Keratinocyte (primary cell): ENCODE measurements around the gene EPSTI1. TPM values are rescaled to one million over a fixed set of nuclear protein-coding genes. Genes with fewer than 3 reads are reported as not detected.

Experiments used
- DNase-seq: peaks from one replicate; pipeline ENCODE4 v3.0.0-alpha.2; 2011; ENCODE audit warnings: low read depth, missing footprints, low spot score
- FAIRE-seq: peaks from 2 replicates; lab custom pipeline; 2011; peaks lifted over from hg19 to GRCh38; lab: Jason Lieb, UNC
- H2AFZ ChIP-seq: 2 replicates; pipeline ENCODE4 v1.6.0; 2012; ENCODE audit warnings: low read length, control low read depth, inconsistent platforms; ENCODE audit not compliant: control insufficient read depth
- H3K27ac ChIP-seq: 2 replicates; pipeline ENCODE4 v1.5.1; 2011; ENCODE audit warnings: low read length; ENCODE audit not compliant: control insufficient read depth, insufficient read depth
- H3K27me3 ChIP-seq: 3 replicates; pipeline ENCODE4 v1.6.0; 2011; ENCODE audit warnings: low read length; ENCODE audit not compliant: control insufficient read depth, insufficient read depth; ENCODE audit errors: extremely low read depth
- H3K36me3 ChIP-seq, 2 experiments: 2 replicates in 1 of 2; 3 replicates in 1 of 2; pipeline ENCODE4 v1.5.1; 2011; ENCODE audit warnings: low read length in 2 of 2, mild to moderate bottlenecking in 1 of 2; ENCODE audit not compliant: control insufficient read depth in 2 of 2, insufficient read depth in 2 of 2; ENCODE audit errors: extremely low read depth in 1 of 2
- H3K4me1 ChIP-seq: 3 replicates; pipeline ENCODE4 v1.5.1; 2011; ENCODE audit warnings: low read length; ENCODE audit not compliant: control insufficient read depth, insufficient read depth; ENCODE audit errors: extremely low read depth
- H3K4me2 ChIP-seq: 3 replicates; pipeline ENCODE4 v1.6.0; 2011; ENCODE audit warnings: low read depth, low read length; ENCODE audit not compliant: control insufficient read depth, insufficient read depth; ENCODE audit errors: extremely low read depth
- H3K4me3 ChIP-seq, 3 experiments: fragments of 200-600 bp in 1 of 3; sonication (generic) in 1 of 3; 2 replicates in 2 of 3; 3 replicates in 1 of 3; pipeline ENCODE4 v1.5.1; 2011 to 2016; ENCODE audit warnings: low read length in 3 of 3, mild to moderate bottlenecking in 3 of 3, control low read depth in 2 of 3, inconsistent platforms in 1 of 3, low read depth in 1 of 3, mixed read lengths in 1 of 3, mixed run types in 1 of 3, moderate library complexity in 1 of 3; ENCODE audit not compliant: control insufficient read depth in 2 of 3, insufficient read depth in 2 of 3; ENCODE audit errors: extremely low read depth in 1 of 3
- H3K79me2 ChIP-seq: 2 replicates; pipeline ENCODE4 v1.6.0; 2012; ENCODE audit warnings: low read length; ENCODE audit not compliant: control insufficient read depth, insufficient read depth
- H3K9ac ChIP-seq: 3 replicates; pipeline ENCODE4 v1.6.0; 2011; ENCODE audit warnings: low read length; ENCODE audit not compliant: control insufficient read depth, insufficient read depth; ENCODE audit errors: extremely low read depth
- H3K9me1 ChIP-seq: 3 replicates; pipeline ENCODE4 v1.6.0; 2011; ENCODE audit warnings: low read length; ENCODE audit not compliant: control insufficient read depth, insufficient read depth; ENCODE audit errors: extremely low read depth
- H3K9me3 ChIP-seq: 2 replicates; pipeline ENCODE4 v1.5.1; 2012; ENCODE audit warnings: low read depth, low read length; ENCODE audit not compliant: control insufficient read depth
- H4K20me1 ChIP-seq: 3 replicates; pipeline ENCODE4 v1.6.0; 2011; ENCODE audit warnings: low read length; ENCODE audit not compliant: control insufficient read depth, insufficient read depth; ENCODE audit errors: extremely low read depth
- CTCF ChIP-seq, 3 experiments: IDR thresholded peaks in 1 of 3; conservative IDR thresholded peaks in 1 of 3; optimal IDR thresholded peaks in 1 of 3; 2 replicates in 2 of 3; 3 replicates in 1 of 3; pipeline versions ENCODE3 to v1.5.1; 2011; ENCODE audit warnings: low read length in 3 of 3, mild to moderate bottlenecking in 3 of 3, moderate library complexity in 2 of 3, control low read depth in 1 of 3, inconsistent platforms in 1 of 3; ENCODE audit not compliant: insufficient read depth in 2 of 3; ENCODE audit errors: extremely low read depth in 1 of 3
- EZH2 ChIP-seq: IDR thresholded peaks from one replicate; pipeline ENCODE4 v1.6.1; 2012; ENCODE audit warnings: inconsistent platforms, mild to moderate bottlenecking, low read length, moderate library complexity
- dilution Hi-C: fragments of 300-500 bp; cut with MboI; formaldehyde crosslinking; loops from one replicate; pipeline ENCODE4 v1.7.0; 2020; ENCODE audit warnings: low sequenced_read_pairs; ENCODE audit not compliant: extremely low pct_ligation_motif_present
- polyA plus RNA-seq, 5 experiments: library from polyadenylated mRNA; depleted of rRNA in 3 of 5; stranded (reverse) in 3 of 5; stranded (forward) in 1 of 5; unstranded in 1 of 5; fragments of >200 nt; gene quantifications; 1 replicate in 1 of 5; 2 replicates in 3 of 5; 3 replicates in 1 of 5; pipeline versions ENCODE4 v1.2.1 to v1.2.3, GENCODE V29; 2011 to 2012; ENCODE audit warnings: missing spikeins in 2 of 5, low read depth in 1 of 5, low replicate concordance in 1 of 5

Gene EPSTI1
- polyA plus RNA-seq, 1 donor (not counting 4 experiments of a cell fraction or from before 2014, with no cell fraction given), result 13.0 TPM

GRCh38 chr13:42971691-42972347 is 20.2 kb downstream of the EPSTI1 start:
- Histone ChIP-seq H3K4me2 (no peak overlapping the region), H3K9me1 (no peaks in the 10 kb centered on the region), H3K4me1 (peaks cover 18% of the 10 kb centered on the region), H3K27me3 (no peaks in the 10 kb centered on the region), H3K4me3 (no peak overlapping the region), H3K9ac (no peak overlapping the region), H2AFZ (no peak overlapping the region), H3K9me3 (no peaks in the 10 kb centered on the region), H4K20me1 (no peaks in the 10 kb centered on the region), H3K36me3 (peaks cover 0 to 2% of the 10 kb centered on the region in 2 experiments), H3K79me2 (no peaks in the 10 kb centered on the region), H3K27ac (no peak overlapping the region)
- DNase-seq (no peak), FAIRE-seq (peak; percentile 26)
- dilution Hi-C loops, result no loop called here
- no peak for TF ChIP-seq EZH2
- TF ChIP-seq CTCF (optimal IDR thresholded peaks at IDR 0.05 in 1 of 3, IDR thresholded peaks at IDR 0.05 in 1 of 3, conservative IDR thresholded peaks at IDR 0.05 in 1 of 3; ENCODE audit: extremely low read depth in 1 of 3, insufficient read depth in 2 of 3, low read length in 3 of 3), result no peak

- FAIRE-seq (peak; percentile 94), DNase-seq (no peak)
- Histone ChIP-seq H3K79me2 (no peaks in the 10 kb centered on the region), H3K9ac (no peak overlapping the region), H3K9me3 (no peaks in the 10 kb centered on the region), H3K4me2 (no peak overlapping the region), H2AFZ (peak overlapping the region; percentile 25), H3K36me3 (peaks cover 0 to 2% of the 10 kb centered on the region in 2 experiments), H3K27ac (no peak overlapping the region), H4K20me1 (no peaks in the 10 kb centered on the region), H3K27me3 (no peaks in the 10 kb centered on the region), H3K4me1 (peaks cover 18% of the 10 kb centered on the region), H3K4me3 (no peak overlapping the region), H3K9me1 (no peaks in the 10 kb centered on the region)
- peak; percentile 73 to 79 (median 78) for TF ChIP-seq CTCF (optimal IDR thresholded peaks at IDR 0.05 in 1 of 3, IDR thresholded peaks at IDR 0.05 in 1 of 3, conservative IDR thresholded peaks at IDR 0.05 in 1 of 3; ENCODE audit: extremely low read depth in 1 of 3, insufficient read depth in 2 of 3, low read length in 3 of 3)
- TF ChIP-seq EZH2, result no peak
- dilution Hi-C loops, result no loop called here
These were observed 21.0 kb downstream of the EPSTI1 start for GRCh38 chr13:42970824-42971690.
